Inflammatory macrophage (primary cell): ENCODE results near the gene DHRS9.
A peak's percentile ranks its signal among the peaks of the same experiment; 100 is the strongest.
"Not testable (repeated sequence)": the region's sequence is repeated elsewhere in the genome, so short reads cannot be mapped to it uniquely, and the experiment has no call there.

Experiments used
- DNase-seq, 2 donors: peaks; one replicate each; pipeline ENCODE4 v3.0.0-alpha.2; 2020 to 2022

The DHRS9 gene

GRCh38 chr2:169095621-169096105 is 26.3 kb downstream of the DHRS9 start:
- peak; percentile 63 to 81 for DNase-seq

DNA sequence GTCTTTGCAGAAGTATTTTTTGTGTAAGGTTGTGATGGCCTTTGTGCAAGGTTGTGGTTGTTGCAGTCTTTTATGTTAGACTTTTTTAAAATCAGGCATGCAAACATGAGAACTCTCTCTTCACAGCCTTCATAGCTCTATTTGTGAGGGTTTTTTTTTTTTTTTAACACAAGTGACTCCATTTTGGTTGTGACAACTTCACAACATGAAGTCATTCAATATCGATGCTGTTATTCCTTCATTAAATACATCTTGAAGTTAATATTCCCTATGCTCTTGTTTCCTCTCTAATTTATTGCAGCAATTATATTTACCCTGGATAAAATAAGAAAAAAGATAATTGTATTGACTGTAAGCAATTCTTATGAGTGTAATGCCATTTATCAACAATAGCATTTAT is 35.5 kb downstream of the DHRS9 start:
- no peak for DNase-seq

GRCh38 chr2:169105476-169105875 is 36.1 kb downstream of the DHRS9 start:
- DNase-seq = no peak

- no peak for DNase-seq
Observed at GRCh38 chr2:169106134-169106533, 36.8 kb downstream of the DHRS9 start.

GRCh38 chr2:169106563-169107545 is 37.5 kb downstream of the DHRS9 start:
- peak; percentile 34 to 61 for DNase-seq

DNA sequence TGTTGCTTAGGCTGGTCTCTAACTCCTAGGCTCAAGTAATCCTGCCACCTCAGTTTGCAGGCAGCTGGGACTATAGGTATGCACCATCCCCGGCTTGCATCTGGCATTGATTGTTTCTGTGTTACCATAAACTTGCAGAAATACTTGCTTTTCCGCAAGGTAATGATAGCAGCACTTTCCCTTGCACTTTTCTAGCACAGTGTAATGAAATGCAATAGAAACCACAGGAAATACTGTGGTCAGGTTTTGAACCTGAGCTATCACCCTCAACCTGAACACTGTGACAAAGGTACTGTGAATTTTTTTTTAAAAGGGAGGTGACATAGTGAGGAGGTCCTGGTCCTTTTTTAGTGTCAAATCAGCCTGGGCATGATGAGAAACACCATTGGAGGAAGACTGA is 38.3 kb downstream of the DHRS9 start:
- no peak for DNase-seq

DNA sequence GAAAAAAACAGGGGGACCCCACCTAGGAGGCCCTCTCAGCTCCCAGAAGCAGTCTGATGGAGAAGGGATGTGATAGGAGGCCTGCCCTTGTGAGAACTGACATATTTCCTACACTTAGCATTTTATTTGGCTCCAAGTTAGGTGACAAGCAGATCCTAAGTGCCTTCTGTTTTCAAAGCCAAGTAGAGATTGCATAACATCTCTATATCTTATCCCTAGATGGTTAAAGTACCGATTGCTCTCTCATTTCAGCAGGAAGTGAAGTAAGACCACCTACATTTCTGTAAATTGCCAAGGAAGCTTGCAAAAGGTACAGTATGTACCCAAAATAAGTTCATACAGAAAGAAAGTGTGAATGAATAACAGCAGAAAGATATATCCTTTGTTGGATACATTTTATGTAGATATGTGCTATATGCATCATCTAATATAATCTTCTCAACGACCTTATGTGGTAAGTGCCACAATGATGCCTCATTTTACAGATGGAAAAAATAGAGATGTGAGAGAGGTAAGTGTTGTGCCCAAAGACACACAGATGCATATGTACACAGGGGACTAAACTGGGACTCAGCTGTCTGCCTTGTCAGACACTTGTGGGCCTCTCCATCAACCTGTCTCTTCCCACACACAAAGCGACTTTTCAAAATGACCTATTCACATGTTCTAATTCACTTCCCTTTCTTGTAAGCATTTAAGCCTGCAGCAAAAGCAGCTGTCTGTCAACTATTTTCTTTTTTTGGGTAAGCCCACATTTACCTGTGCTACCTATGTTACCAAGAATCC is 38.9 kb downstream of the DHRS9 start:
- no peak for DNase-seq

DNA sequence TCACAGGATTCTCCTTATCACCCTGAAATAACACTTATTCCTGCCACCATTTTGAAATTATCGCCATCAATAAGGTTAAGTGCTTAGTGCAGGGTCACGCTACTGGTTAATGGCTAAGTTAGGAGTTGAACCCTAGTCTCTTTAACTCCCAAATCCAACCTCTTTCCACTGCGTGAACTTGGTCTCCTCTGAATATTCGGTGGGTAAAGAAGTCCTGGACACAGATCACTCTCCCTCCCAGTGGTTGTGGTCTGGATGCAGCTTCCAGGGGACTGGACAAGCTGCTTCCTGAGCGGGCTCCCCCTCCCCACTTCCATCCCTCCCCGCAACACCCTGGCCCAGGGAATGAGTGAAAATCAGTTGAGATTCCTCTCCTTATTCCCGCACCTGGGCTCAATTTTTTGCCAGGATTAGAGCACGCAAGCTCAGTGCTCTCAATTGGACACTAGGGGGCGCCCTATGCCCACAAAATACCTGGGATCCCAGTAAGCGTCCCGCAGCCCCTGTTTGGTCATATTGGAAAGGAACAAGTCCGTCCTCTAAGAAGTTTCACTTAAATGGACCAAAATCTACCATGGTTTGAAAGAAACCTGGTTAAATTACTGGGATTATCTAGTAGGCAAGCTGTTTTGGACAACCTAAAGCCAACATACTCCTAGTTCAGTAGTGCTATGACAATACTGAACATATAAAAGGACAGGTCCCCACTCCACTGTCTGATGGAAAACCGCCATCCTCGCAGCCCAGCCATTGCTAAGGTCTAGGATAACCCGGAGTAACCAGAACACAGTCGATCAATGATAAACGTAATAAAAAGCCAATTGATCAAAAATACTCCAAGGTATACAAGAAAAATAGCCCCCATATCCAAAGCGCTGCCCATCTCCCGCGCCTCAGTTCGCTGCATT is 40.4 kb downstream of the DHRS9 start:
- DNase-seq = peak; percentile 71 to 79

DNA sequence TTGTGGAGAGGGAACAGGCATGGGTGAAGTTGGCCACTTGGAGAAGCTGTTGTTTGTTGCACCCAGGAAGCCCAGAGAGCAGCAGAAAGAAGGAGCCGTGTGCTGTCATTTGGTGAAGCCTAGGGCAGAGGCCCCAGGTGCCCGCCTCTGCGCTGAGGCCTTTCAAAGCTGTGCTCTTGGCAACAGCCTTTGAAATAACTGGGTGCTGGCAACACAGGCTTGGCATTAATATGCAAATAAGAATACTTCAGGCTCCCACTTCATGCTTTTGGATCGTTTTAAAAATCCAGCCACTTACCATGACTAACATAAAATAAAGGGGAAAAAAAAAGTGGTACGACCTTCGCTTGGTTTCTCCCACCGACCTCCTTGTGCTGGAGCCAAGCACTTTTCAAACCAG is 41.1 kb downstream of the DHRS9 start:
- DNase-seq = no peak

- no peak for DNase-seq
Observed at GRCh38 chr2:169110916-169111315, 41.6 kb downstream of the DHRS9 start.

- no peak for DNase-seq
Observed at GRCh38 chr2:169112841-169113240, 43.5 kb downstream of the DHRS9 start.

DNA sequence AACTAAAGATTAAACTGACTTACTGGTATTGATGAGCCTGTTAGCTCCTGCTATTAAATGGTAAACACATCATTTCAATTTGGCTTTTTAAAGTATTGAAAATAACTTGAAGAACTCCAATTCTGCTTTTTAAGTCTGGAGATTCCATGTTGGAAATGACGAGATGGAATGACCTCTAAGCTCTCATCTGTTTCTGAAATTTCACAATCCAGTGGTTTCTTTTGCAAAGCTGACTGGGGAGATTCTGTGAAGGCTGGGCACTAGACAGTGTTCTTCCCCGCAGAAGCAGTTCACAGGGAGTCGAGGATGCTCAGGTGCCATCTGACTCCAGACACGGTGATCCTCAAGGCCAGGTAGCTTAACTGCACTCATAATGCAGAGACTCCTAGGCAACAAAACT is 44.7 kb downstream of the DHRS9 start:
- peak; percentile 46 to 48 for DNase-seq

DNA sequence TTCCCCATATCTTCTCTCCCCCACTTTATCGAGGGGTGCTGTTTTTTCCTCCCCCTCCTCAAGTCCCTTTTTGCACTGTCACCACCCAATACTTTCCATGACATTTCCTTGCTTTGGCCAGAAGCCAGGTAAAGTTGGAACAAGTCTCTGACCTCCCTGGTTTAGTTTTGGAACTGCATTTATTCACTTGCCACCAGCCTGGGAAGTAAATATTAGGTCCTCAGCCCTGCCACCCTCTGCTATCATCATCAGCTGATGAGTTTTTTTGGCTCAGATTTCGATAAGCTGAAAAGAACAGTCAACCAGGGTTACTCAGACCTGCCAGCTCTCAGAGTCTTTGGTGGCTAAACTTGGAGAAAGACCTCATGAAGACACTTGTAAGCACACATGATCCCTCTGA is 47.0 kb downstream of the DHRS9 start:
- no peak for DNase-seq

DNA sequence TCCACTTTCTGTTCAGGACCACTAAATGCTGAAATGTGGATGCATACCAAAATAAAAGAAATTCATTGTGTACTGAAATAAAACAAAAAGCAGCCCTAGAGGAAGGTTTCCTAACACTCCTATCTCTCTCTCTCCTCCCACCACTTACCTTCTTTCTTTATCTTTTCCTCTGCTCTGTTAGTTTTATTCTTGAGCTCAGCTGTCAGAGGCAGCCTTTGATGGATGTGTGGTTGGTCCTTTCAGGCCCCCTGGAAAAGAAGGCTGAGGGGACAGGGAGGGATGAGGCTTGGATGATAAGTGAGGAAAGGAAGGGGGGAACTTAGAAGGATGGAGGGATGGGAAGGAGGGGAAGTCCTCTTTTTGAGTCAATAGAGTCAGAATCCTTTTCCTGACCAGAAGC is 47.6 kb downstream of the DHRS9 start:
- no peak for DNase-seq

DNA sequence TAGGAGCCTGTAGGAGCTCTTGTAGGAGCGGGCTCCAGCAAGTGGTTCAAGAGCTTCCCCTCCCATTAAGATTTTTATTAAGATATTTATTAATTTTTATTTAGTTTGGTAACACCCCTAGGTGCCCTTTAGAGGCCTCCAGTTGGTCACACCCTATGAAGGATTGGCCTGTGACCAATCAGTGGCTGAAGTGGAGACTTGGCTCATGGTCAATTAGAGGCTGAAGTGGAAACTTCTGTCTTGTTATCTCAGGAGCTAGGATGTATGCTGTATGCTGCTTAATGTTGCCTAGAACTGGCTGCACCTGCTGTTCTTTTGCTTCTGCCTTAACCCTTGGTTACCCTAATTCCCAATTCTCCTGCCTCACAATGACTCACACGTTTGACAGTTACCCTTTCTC is 48.7 kb downstream of the DHRS9 start:
- no peak for DNase-seq

- DNase-seq = no peak
Observed at GRCh38 chr2:169119123-169119760, 49.9 kb downstream of the DHRS9 start.

DNA sequence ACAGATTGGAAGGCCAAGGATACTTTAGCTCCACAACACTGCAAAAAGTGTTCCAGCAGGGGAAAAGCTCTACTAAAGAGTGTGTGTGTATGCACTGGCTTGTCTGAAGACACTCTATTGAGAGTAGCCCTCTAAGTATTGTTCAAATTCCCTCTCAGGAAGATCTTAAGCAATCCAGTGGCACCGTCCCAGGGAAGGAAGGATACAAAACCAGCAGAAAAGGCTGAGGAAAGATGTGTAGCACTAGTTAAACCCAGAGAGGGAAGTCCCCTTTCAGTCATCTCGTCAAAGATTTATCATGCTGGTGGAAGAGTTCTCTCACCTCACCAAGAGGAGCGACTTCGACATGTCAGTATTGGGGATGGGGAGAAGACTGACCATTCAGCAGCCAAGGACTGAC is 50.5 kb downstream of the DHRS9 start:
- DNase-seq = no peak

DNA sequence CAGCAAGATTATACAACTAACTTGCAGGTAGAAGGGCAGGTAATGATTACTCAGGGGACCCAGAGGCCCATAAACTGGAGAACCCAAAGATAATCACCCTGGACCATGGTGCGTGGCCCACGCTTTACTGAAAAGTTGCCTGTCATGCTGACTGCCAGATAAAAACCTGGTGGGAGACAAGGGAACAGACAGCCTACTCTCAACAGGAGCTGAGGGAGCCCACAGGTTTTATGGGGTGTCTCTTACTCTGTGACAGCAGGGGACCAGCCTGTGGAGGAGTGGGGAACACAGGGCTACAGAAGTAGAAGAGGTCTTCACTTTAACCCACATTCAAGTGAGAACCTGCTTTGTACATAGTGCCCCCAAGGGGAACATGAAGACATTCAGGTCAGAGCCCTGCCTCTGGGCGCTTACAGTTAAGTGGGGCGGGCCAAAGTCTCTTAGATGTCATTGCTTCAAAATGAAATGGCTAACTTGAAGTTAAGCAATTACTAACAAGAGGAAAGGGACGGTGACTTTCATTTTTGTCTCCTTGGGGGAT is 60.4 kb downstream of the DHRS9 start:
- DNase-seq = no peak

- peak; percentile 30 to 68 for DNase-seq
Observed at GRCh38 chr2:169131587-169132512, 62.5 kb downstream of the DHRS9 start.

- not testable (repeated sequence) for DNase-seq
Observed at GRCh38 chr2:169134272-169134671, 64.9 kb downstream of the DHRS9 start.
